Posterior vena cava (tissue), 2 donors: Measurements from ENCODE around the gene ZFHX3. TPM values are rescaled to one million over a fixed set of nuclear protein-coding genes. Genes with fewer than 3 reads are reported as not detected.

ENCODE experiments used
- DNase-seq: peaks from one replicate; pipeline ENCODE4 v3.0.0-alpha.2; 2020; ENCODE audit warnings: low spot score
- intact Hi-C, 2 donors: fragments of 100-400 bp; cut with DNase I; formaldehyde crosslinking; loops; one replicate each; pipeline versions ENCODE4 v1.14.1 to v1.14.2; 2022 to 2023
- total RNA-seq, 2 donors: library from RNA; stranded (reverse); fragmentation: NEBNext Ultra II Directional; extraction: Animal tissue kit (Norgen Biotek cat#: 25700); gene quantifications; one replicate each; pipeline ENCODE4 v1.2.1, GENCODE V29; 2021
- donor health status: DM: yes; HTN: yes; CAD: no.
- donor health status: DM: yes; HTN: yes; CAD: no.

ZFHX3 gene
- total RNA-seq, 2 donors from 2014 or later = 40.8 to 43.7 TPM

- intact Hi-C loops = no loop called here
- peak; percentile 79 for DNase-seq
Measured at GRCh38 chr16:72788269-72788809, 259.6 kb downstream of the ZFHX3 start.

DNA sequence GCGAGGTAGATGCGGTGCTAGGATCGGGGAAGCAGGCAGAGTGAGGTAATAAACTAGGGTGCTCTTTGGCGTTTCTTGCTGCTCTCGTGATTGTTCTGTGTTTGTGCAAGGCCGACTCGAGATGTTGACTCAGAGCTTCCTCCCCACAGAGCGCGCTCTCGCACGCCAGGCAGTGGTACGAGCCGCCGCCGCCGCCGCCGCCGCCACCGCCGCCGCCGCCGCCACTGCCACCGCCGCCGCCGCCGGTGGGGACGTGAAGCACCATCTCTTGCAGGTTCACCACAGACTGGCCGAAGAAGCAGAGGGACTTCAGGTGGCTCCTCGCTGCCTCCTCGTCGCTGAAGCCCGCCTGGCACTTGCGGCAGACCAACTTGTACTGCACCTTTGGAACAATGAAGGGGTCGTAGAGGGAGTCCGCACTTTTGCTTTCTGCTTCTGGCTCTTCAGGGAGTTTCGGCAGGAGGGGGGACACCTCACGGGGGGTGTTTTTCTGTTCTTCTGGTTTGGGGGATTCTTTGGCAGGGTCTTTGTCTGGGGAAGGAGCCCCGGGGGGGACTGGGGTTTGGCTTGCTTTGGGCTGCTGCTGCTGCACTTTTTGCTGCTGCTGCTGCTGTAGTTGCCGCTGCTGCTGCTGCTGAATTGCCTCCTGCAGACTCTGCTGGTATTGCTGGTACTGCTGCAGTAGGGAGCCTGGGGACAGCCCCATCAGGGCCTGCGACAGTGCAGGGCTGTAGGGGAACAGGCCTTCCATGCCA lies 260.2 kb downstream of the ZFHX3 start:
- peak; percentile 92 for DNase-seq
- intact Hi-C loops = no loop called here

DNA sequence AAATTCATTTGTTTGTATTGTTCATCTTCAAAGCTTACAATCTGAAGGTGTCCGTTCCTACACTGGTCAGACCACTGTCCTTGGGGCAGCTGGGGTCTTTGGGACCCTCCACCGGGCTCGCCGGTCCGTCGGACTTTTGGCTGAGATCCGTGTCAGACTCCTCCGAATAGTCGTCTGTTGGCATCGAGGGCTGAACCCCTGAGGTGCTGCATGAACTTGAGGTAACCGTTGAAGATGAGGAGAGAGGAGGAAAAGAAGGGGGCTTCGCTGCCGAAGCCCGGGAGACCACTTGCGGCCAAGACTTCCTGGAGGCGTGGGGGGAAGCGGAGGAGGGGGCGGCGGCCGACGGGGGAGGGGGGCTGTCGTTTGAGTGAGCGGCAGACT lies 260.8 kb downstream of the ZFHX3 start:
- no peak for DNase-seq
- intact Hi-C loops = no loop called here

GRCh38 chr16:72786606-72787005 lies 261.3 kb downstream of the ZFHX3 start:
- intact Hi-C loops = no loop called here
- DNase-seq = no peak

DNA sequence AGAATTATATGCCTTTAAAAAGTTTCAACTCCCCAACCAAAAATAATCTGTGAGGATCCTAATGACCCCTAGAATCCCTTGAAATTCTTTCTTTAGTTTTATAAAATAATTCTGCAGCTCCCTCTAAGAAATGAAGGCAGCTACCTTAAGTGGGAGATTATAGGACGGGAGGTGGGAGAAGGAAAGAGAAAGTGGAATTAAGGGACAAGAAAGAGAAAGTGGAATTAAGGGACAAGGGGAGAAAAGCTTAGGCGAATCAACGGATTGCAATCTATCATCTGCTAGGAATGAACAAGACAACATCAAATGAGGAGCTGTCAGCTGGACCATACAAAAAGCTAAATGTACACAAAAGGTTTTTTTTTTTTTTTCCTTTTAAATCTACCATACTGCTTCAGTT lies 262.0 kb downstream of the ZFHX3 start:
- intact Hi-C loops = no loop called here

DNA sequence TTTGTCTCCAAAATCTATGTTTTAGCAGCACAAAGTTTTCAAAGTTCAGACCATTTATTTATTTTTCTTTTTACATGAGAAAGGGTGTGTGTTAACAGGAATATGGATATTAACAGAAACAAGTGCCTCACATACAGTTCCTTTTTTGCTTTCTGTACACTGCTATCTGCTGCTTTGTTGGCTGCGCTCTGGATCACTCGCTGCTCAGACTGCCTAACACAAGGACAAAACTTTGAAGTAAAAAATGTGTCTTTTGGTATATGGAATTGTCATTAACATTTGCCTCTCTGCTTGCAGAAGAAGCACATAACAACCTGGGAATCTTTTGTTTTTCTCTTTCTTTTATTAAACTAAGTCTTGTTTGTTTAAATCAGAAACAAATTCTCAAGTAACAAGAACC lies 262.8 kb downstream of the ZFHX3 start:
- intact Hi-C loops = no loop called here
- DNase-seq = no peak

More for the DNA sequence above, 262.0 kb downstream of the ZFHX3 start:
- no peak for DNase-seq

DNA sequence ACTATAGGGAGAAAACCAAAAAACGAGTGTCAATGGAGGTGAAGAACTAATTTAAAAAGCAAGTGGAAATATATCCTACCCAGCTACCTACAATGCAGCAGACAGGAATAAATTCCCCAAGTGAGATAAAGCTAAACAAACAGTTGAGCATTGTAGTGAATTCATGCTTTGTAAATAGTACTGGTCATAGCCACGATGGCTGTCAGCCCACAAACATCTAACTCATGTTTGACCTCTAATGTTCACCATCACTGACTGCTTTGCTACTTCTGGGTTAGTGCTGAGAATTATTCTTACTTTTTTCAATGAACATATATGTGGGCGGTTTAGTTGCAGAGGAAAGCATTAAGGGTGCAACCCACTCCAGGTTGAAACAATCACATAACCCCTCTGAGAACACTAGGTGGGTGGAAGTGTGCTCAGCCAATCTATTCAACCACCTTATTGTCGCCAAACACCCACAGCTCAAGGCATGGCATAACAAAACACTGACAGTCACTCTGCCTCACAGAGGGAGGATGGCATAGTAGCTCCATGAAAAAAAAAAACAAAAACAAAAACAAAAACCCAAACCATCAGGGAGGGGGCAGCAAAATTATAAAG lies 264.1 kb downstream of the ZFHX3 start:
- intact Hi-C loops = no loop called here
- no peak for DNase-seq

DNA sequence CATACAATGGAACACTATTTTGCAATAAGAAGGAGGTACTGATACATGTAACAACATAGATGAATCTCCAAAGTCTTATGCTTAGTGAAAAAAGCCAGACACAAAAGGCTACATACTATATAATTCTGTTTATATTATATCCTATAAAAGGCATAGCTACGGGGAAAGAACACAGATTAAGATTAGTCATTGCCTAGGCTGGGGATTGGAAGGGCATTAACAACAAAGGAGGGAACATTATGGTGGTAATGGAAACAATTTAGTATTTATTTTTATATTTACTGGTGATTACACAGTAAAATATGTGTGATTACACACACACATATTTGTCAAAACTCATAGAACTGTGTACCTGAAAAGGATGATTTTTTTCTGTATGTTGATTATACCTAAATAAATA lies 278.1 kb downstream of the ZFHX3 start:
- intact Hi-C loops = no loop called here
- DNase-seq = no peak

DNA sequence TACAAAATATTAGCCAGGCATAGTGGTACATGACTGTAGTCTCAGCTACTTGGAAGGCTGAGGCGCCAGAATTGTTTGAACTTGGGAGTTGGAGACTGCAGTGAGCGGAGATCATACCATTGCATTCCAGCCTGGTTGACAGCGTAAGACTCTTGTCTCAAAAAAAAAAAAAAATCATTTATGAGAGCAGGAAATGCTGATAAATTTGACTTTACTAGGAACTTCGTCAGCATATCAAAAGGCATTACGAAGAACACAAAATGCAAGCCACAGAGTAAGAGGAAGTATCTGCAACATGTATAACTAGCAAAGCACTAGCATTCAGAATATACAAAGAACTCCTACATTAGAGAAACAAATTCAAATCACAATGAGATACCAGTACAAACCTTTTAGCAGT lies 279.3 kb downstream of the ZFHX3 start:
- intact Hi-C loops = no loop called here
- no peak for DNase-seq

- intact Hi-C loops = no loop called here
- no peak for DNase-seq
Measured at GRCh38 chr16:72766506-72766905, 281.4 kb downstream of the ZFHX3 start.

DNA sequence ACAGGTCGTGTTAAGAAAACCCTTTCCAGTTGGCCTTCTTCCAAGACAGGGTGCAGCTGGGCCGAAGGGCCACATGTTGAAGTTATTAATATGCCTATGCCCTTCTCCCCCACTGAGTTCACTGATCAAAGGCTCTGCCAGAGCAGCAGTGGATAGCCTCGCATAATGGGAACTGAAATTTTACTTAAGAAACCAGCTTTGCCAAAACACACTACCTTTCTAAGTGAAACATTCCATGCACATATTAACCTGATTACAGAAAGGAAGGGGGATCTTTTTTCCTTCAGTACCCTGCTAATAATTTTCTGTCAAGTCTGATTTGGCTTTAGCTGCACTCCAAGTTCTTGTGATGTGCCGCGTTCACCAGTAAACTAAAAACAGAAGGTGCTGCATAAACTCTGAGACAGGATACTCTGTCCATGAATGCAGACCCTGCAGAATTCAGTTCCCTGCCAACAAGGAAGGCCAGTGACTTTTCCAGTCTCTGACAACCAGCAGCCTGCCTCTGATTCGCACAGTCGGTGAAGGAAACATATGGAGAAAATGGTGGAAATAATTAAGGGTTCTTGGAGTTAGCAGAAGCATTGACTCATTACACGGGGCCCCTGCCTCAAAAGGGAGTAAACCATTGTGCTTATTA lies 283.8 kb downstream of the ZFHX3 start:
- intact Hi-C loops = no loop called here
- no peak for DNase-seq

DNA sequence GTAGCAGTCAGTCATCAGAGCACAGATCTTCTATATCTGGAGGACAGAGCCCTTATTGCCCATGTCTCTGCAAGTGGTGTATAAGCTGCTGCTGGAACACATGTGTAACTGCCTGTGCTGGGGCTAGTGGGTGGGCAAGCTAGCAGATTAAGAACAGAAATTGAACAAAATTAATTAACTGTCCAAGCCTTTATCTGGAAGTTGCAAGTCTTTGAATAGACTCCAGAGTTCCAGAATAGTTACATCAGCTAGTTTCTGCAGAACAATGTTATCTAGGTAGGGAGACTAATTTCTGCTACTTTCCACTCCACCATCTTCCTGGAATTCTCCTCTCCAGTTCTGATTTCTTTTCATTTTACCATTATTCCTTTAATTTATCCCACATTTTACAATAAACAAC lies 287.3 kb downstream of the ZFHX3 start:
- no peak for DNase-seq
- intact Hi-C loops = no loop called here

GRCh38 chr16:72753881-72754280 lies 294.0 kb downstream of the ZFHX3 start:
- no peak for DNase-seq
- intact Hi-C loops = no loop called here

DNA sequence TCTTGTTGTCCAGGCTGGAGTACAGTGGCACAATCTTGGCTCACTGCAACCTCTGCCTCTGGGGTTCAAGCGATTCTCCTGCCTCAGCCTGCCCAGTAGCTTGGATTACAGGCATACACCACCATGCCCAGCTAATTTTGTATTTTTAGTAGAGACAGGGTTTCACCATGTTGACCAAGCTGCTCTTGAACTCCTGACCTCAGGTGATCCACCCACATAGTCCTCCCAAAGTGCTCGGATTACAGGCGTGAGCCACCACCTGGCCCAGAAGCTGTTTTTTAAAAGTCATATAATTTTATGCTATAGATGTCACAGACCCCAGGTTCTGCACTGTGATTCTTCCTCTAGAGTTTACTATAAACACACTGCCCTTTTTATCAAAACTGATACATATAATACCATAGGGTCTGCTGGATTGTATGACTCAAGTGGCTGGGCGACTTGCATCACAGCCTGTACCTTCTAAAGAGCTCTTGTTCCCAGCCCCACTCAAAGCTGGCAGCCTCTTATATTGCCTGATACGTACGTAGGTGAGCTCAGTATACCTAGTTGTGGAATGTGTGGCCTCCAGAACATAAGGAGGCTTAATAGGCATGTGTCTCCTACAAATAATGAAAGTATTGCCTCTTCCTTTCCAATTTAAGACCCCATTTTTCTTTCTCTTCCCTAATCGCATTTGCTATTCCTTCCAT lies 295.8 kb downstream of the ZFHX3 start:
- DNase-seq = no peak
- intact Hi-C loops = no loop called here

GRCh38 chr16:72751076-72751475 lies 296.9 kb downstream of the ZFHX3 start:
- intact Hi-C loops = no loop called here
- DNase-seq = no peak

- no peak for DNase-seq
- intact Hi-C loops = no loop called here
Measured at GRCh38 chr16:72749091-72749490, 298.8 kb downstream of the ZFHX3 start.

DNA sequence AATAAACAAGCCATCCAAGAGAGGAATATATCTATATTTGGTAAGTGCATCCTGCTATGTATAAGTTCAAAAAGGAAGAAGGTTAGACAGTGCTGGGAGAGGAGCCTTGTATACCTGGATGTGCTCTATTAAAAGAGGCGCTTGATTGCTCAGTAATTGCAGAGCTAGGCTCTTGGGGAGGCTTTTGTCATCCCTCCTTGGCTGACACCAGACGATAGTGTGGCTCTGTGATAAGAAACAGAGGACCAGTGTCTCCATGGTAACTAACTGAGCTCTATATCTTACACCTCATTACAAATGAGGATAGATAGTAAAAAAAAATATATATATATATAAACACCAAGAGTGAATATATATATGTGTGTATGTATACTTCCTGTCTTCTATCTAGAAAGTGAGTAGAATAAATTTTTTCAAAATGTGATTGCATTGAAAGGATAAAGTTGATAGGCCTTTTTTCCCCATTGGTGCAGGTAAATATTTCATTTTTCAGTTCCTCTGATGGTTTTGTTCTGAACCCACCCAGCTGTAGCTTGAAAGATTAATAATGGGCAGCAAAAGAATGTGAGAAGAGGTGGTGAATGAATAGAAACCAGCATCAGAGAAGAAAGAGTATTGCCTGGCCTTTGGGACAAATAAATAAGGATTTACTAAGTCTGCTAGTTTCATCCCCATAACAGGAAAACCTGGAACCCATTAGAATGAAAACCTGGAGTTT lies 303.7 kb downstream of the ZFHX3 start:
- DNase-seq = no peak
- intact Hi-C loops = no loop called here

- DNase-seq = no peak
- intact Hi-C loops = no loop called here
Measured at GRCh38 chr16:72743011-72743761, 304.7 kb downstream of the ZFHX3 start.

GRCh38 chr16:72740347-72740746 lies 307.6 kb downstream of the ZFHX3 start:
- intact Hi-C loops = no loop called here
- DNase-seq = no peak
